Measurements from ENCODE around the gene LRRD1.
"Not testable (repeated sequence)": the region's sequence is repeated elsewhere in the genome, so short reads cannot be mapped to it uniquely, and the experiment has no call there.

The LRRD1 gene

DNA sequence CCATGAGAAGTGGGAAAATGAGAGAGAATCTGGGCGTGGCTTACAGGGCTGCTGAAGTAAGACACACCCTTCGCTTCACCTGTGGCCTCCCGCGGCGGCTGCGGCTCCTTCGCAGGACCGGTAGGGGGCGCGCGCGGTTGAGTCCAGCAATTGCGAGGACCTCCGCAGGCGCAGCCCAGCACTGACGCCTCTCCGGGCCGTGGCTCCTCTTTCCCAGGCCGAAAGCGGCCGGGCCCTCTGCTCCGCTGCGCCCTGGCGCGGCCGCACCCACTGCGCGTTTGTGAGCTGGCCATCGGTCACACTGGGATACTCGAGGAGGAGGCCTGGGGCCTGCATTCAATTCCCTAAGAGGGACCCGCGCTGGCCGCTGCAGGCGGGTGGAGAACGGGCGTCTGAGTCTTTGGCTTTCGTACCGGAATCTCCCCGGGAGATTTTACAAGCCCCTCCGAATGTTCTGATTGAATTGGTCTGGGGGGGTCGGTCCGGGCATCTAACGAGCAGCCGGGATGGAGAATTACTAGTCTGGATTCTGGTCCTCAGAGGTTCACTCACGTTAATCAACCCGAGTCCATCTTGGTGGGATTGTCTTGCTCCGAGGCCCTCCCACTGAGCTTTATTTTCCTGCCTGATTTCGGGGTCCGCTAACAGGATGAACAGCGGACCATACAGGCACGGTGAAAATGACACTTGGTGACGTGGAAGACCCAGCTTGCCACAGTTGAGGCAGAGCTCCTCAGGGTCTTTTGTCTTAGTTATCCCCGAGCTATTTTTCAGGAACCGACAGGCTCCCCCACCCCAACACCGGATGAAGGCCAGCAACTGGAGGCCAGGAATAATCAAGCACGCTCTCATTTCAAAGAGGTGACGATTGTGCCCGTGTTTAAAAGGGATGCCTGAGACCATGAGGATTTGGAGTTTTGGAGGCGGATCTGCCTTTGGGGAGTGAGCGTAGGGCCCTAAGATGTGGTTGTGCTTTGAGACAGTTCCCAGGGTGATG, at the start of gene LRRD1:
LRRD1 (minus strand) TSS at position 215 of the 997 bp plus-strand sequence. CDS start 13,940 bp downstream, outside the sequence.
- peak; percentile 80 to 83 for DNase-seq

DNA sequence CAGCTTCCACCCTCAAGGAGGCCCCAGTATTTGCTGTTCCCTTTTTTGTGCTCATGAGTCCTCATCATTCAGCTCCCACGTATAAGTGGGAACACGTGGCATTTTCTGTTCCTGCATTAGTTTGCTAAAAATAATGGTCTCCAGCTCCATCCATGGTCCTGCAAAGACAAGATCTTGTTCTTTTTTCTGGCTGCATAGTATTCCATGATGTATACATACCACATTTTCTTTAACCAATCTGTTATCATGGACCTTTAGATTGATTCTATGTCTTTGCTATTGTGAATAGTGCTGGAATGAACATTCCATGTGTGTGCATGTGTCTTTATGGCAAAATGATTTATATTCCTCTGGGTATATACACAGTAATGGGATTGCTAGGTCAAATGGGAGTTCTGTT, 49.8 kb upstream of the LRRD1 start:
- no peak for DNase-seq

DNA sequence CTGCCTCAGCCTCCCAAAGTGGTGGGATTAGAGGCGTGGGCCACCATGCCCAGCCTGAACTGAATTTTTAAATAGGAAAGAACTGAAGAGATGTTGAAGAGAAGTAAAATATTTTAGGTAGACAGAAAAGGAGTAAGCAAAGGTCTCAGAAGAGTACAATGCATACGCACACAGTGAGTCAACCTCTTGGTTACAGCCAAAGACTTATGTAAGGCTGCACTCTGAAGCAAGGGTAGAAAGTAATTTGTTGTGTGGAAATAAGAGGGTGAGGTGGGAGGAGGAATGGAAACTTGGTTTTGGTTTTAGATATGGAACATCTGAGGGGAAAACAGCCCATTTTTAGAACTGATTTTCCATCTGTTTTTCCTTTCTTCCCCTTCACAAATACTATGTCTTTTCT, 49.2 kb upstream of the LRRD1 start:
- no peak for DNase-seq

DNA sequence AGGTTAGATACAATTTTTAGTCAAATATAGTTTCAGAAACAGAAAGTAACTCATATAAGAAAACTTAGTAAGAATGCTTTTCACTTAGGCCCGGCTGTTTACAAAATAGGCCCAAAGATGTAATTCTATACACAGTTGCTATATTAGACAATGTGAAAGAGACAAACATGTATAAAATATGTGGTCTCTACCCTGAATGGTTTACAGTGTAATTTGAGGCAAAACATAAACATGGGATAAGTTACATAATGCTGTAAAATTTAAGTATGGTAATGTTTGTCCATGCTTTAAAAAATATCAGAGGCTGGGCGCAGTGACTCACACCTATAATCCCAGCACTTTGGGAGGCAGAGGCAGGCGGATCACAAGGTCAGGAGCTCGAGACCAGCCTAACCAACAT, 48.0 kb upstream of the LRRD1 start:
- DNase-seq = no peak

DNA sequence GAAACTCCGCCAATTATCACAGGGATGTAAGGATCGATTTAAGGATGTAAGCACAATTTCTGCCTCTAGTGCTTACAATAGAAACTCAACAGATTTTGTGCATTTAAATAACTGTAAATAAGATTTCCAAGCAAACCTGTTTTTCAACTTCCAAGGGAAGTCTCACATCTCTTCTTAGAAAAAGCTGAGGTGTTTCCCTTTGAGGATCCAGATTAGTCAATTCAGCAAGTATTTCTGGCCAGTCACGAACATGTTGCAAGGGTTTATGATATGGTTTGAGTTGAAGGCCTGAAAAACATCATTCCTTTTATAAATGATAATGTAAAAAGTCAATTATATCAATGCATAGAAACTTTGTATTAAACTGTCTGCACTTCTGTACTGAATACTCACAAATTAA, 42.8 kb upstream of the LRRD1 start:
- DNase-seq = no peak

DNA sequence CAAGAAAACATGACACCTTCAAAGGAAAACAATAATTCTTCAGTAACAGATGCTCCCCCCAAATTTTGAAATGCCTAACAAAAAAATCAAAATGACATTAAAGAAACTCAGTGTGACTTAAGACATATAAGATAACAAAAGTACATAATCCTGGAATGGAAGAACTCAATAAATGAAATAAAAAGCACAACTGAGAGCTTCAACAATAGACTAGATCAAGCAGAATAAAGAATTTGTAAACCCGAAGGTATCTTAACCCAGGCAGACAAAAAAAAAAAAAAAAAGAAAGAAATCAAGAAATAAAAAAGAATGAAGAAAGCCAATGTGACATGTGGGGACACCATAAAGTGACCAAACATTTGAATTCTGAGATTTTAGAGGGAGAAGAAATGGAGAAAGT, 27.7 kb upstream of the LRRD1 start:
- no peak for DNase-seq

DNA sequence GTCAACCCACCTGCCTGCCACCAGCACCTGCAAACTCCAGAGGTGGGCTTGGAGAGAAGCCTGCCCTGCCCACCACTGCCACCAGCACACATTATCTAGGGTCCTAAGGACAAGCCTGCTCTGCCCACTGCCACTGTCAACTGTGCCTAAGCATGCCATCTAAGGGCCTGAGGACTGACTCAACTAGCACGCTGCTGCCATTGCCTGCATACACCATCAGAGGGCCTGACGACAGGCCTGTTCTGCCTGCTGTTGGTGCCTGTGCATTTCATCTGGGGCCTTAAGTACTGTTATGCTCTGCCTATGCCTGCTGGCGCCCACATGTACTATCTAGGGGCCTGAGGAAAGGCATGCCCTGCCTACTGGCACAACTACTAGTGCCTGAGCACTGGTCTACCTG, 27.0 kb upstream of the LRRD1 start:
- DNase-seq = no peak

DNA sequence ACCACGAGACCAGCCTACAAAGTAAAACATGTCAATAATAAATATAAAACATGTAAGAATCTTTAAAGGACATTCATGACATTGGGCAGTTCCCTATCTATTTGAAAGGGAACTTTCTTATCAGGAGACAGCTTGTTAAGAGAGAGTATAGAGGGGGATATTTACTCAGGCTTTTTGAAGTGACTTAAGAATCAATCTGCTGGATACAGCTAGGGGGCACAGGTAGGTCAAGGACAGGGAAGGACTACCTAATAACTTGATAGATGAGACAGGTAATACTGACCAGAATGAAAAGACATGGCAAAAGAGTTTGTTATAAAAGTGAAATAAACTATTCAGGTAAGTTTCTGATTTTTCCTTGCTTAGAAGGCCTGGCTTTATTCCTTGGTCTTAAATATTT, 21.8 kb upstream of the LRRD1 start:
- no peak for DNase-seq

DNA sequence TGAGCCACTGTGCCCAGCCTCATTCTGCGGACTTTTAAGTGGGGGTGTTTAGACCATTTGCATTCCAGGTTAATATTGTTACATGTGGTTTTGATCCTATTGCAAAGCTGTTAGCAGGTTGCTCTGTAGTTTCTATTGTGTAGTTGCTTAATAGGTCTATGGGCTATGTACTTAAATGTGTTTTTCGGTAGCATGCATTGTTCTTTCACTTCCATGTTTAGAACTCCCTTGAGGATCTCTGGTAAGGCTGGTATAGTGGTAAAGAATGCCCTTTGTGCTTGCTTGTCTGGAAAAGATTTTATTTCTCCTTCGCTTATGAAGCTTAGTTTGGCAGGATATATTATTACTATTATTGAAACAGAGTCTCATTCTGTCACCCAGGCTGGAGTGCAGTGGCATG, 13.4 kb upstream of the LRRD1 start:
- DNase-seq = no peak

DNA sequence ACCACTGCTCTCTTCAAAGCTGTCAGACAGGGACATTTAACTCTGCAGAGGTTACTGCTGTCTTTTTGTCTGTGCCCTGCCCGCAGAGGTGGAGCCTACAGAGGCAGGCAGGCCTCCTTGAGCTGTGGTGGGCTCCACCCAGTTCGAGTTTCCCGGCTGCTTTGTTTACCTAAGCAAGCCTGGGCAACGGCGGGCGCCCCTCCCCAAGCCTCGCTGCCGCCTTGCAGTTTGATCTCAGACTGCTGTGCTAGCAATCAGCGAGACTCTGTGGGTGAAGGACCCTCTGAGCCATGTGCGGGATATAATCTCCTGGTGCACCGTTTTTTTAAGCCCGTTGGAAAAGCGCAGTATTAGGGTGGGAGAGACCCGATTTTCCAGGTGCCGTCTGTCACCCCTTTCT, 10.3 kb upstream of the LRRD1 start:
- DNase-seq = not testable (repeated sequence)

DNA sequence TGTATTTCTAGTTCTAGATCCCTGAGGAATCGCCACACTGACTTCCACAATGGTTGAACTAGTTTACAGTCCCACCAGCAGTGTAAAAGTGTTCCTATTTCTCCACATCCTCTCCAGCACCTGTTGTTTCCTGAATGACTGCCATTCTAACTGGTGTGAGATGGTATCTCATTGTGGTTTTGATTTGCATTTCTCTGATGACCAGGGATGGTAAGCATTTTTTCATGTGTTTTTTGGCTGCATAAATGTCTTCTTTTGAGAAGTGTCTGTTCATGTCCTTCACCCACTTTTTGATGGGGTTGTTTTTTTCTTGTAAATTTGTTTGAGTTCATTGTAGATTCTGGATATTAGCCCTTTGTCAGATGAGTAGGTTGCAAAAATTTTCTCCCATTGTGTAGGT, 5.4 kb upstream of the LRRD1 start:
- DNase-seq = not testable (repeated sequence)

DNA sequence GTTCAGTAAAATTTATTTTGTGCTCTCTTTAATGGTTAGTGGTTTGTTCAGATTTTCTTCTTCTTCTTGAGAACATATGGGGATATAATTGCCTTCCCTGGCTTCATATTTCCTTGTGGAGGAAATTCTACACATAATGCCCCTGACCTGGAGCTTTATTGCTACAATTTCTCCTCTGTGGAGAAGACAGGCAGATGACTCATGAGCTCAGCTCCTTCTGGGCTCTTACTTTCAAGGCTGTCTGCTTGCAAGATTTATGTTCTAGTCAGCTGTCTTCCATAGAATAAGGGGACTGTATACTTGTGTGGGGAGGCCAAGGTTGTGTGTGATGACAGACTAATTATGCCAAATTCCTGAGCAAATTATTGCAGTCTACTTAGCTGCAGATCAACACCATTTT, 1.6 kb downstream of the LRRD1 start:
- no peak for DNase-seq

DNA sequence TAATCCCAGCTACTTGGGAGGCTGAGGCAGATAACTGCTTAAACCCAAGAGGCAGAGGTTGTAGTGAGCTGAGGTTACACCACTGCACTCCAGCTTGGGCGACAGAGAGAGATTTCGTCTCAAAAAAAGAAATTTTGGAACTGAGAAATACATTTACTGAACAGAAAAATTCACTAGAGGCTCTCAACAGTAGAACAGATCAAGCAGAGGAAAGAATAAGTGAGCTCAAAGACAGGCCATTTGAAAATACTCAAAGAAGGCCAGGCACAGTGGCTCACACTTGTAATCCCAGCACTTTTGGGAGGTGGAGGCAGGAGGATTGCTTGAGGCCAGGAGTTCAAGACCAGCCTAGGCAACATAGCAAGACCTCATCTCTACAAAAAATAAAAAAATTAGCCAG, 9.4 kb downstream of the LRRD1 start:
- not testable (repeated sequence) for DNase-seq

DNA sequence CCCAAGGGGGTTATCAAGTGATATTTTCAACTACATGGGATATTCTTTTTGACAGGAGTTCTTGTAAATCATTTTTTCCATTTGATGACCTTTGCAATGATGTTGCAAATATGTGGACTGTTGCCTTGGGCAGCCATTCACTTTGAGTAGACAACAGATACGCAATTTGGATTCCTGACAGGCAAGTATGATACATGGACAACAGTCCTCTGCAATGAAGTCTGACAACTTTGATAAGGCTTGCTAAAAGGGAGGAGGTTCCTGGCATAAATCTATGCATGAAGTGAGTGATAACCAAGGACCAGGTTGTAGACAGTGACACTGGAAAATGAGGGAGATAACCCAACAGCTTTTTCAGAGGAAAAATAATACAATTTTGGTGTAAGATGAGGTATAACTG, 17.7 kb downstream of the LRRD1 start:
- no peak for DNase-seq

DNA sequence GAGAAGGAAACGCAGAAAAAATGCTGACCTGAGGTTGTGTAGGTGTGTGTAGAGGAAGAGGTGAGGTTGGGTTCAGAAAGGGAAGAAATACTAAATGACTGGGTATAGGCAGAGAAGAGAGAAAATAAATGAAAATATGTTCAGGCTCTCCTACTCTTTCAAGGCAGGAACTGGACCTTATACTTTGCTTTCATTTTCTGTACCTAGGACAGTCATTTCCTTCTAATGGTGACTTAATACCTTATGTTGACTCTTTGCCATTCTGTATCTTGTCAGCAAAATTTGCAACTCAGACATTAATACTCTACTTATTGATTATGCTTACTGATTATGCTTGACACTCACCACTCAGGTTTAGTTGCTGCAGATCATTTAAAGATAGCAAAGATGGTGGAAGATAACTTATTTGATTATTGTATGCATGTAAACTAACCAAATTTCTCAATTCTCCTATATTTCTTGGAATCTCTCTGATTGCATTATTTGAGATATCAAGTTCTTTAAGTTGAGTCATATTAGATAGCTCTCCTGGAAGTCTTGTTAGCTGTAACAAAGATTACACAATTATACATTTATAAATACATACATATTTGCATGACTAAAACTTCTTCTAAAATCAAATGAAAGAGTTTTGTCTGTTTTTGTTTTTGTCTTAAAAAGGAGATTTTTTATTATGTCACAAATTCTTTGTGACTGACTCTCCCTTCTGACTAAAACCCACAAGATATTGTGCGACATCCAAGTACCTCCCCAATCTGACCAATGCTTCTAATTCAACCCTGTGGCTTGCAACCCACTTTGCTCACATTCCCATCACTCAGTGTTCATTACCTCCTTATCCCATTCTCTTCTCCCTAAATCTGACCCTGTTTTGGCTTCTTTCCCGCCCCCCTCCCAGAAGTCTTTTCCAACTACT, 20.0 kb downstream of the LRRD1 start:
- DNase-seq = no peak

DNA sequence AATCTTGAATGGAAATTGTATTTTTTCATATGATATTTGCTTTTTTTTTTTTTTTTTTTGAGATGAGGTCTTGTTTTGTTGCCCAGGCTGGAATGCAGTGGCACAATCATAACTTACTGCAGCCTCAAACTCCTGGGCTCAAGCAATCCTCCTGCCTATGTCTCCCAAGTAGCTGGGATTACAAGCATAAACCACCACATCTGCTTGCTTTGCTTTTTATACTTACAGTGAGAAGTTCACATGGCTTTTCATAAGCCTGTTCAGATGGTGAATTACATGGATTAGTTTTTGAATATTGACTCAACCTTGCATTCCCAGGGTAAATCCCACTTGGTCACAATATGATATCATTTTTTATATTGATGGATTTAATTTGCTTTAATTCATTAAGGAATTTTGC, 22.0 kb downstream of the LRRD1 start:
- DNase-seq = no peak

DNA sequence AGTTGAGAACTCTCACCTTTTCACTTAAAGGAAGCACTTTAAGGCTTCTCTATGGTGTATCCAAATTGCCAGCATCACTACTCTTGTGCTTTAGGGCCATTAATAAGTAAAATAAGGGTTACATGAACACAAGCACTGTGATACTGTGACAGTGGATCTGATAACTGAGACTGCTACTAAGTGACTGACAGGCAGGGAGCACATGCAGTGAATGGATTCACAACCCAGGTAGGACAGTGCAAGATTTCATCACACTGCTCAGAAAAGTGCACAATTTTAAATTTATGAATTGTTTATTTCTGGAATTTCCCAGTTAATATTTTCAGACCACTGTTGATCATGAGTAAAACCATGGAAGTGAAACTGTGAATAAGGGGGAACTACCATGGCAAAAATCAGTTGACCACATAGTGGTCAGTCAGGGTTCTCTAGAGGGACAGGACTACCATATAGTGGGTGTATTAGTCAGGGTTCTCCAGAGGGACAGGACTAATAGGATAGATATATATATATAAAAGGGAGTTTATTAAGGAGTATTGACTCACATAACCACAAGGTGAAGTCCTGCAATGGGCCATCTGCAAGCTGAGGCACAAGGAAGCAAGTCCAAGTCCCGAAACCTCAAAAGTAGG, 23.7 kb downstream of the LRRD1 start:
- no peak for DNase-seq

DNA sequence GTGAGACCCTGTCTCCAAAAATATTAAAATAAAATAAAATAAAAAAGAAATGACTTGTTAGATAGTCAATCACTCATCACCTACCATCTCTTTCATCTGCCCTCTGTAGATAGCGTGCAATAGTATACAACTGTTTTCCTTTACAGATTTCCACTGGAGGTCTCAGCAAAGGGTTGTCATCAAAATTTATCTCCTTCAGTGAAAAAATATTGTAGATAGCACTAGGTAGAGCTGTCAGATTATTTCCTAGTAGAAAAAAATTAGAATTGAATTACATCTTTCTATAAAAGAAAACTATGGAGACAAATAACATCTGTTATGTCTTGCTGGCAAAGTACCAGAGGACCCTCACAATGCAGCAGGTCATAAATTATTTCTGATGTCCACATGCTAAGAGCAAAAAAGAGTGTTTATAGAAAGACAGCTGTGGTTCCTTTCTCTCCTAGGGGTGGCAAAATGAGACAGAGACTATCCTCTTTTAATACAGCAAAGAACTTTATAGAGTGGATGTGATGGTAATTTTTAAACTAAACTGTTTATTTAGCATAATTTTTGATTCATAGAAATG, 28.4 kb downstream of the LRRD1 start:
- no peak for DNase-seq

DNA sequence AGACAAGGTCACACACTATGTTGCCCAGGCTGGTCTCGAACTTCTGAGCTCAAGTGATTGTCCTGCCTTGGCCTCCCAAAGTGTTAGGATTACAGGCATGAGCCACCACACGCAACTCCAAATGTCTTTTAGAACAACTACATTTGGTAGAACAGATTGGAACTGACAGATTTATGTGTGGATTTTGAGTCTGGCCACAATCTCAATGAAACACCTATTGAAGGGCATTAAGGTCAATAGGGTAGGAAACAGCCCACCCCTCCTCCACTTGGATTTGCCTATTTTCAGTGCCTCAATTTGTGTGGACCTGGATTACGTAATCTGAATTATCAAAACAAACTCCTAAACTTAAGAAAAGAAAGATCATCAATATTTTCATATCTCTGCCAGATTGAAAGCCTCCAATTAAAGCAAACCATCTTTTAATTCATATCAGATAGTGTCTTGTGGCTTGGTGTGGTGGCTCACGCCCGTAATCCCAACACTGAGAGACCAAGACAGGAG, 29.2 kb downstream of the LRRD1 start:
- DNase-seq = no peak

DNA sequence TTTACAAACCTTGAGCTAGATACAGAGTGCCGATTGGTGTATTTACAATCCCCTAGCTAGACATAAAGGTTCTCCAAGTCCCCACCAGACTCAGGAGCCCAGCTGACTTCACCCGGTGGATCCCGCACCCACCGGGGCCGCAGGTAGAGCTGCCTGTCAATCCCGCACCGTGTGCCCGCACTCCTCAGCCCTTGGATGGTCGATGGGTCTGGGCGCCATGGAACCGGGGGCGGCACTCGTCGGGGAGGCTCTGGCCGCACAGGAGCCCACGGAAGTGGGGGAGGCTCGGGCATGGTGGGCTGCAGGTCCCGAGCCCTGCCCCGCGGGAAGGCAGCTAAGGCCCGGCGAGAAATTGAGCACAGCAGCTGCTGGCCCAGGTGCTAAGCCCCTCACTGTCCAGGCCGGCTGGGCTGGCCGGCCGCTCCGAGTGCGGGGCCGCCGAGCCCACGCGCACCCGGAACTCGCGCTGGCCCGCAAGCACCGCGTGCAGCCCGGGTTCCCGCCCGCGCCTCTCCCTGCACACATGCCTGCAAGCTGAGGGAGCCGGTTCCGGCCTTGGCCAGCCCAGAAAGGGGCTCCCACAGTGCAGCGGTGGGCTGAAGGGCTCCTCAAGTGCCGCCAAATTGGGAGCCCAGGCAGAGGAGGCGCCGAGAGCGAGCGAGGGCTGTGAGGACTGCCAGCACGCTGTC, 35.6 kb downstream of the LRRD1 start:
- DNase-seq = not testable (repeated sequence)

DNA sequence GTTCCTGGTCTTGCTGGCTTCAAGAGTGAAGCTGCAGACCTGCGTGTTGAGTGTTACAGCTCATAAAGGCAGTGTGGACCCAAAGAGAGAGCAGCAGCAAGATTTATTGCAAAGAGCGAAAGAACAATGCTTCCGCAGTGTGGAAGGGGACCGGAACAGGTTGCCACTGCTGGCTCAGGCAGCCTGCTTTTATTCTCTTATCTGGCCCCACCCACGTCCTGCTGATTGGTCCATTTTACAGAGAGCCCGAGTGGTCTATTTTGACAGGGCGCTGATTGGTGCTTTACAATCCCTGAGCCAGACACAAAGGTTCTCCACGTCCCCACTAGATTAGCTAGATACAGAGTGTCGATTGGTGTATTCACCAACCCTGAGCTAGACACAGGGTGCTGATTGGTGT, 36.2 kb downstream of the LRRD1 start:
- not testable (repeated sequence) for DNase-seq

DNA sequence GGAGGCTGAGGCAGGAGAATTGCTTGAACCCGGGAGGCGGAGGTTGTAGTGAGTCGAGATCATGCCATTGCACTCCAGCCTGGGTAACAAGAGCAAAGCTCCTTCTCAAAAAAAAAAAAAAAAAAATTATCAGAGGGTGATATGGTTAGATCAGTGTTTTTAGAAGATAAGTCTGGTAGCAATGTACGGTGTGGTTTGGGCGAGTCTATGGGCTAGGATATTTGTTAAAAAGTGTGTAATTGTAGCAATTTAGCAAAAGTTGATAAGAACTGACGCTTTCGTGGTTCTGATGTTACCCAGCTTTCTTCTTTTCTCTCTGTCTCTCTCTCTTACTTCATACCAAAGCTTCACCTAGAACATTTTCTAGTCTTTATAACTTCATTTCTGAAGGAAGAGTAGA, 37.8 kb downstream of the LRRD1 start:
- no peak for DNase-seq

Measured in SHP77 (cell line).